H1 (cell line): ENCODE results near the gene GRK3. TPM values are rescaled to one million over a fixed set of nuclear protein-coding genes. Genes with fewer than 3 reads are reported as not detected.
A peak's percentile ranks its signal among the peaks of the same experiment; 100 is the strongest.
"Not testable (repeated sequence)": the region's sequence is repeated elsewhere in the genome, so short reads cannot be mapped to it uniquely, and the experiment has no call there.

Source experiments
- CTCF ChIA-PET: fragments of 300-600 bp; sonication (Branson Sonifier 250); formaldehyde crosslinking; loops from one replicate; lab custom pipeline; 2021; ENCODE audit not compliant: partially characterized antibody; lab: Charles Lee
- POLR2A ChIA-PET: fragments of 300-600 bp; sonication (Branson Sonifier 250); formaldehyde crosslinking; loops from one replicate; lab custom pipeline; 2021; ENCODE audit warnings: inconsistent platforms; ENCODE audit not compliant: partially characterized antibody; lab: Charles Lee
- DNase-seq, 2 experiments: peaks; one replicate each; pipeline versions ENCODE4 v3.0.0 to v3.0.0-alpha.2; 2010 to 2022; ENCODE audit warnings: low spot score in 2 of 2, low read depth in 1 of 2, mixed read lengths in 1 of 2
- FAIRE-seq: peaks from 2 replicates; lab custom pipeline; 2011; peaks lifted over from hg19 to GRCh38; lab: Jason Lieb, UNC
- H2AFZ ChIP-seq: 2 replicates; pipeline ENCODE4 v1.8.1; 2012; ENCODE audit warnings: low read length, inconsistent platforms
- H2AK5ac ChIP-seq: 2 replicates; pipeline ENCODE4 v1.6.1; 2013; ENCODE audit warnings: low read depth, low read length
- H2BK120ac ChIP-seq: replicated peaks from 2 replicates; pipeline ENCODE3; 2013; ENCODE audit warnings: low read depth, low read length, inconsistent platforms
- H2BK12ac ChIP-seq: 2 replicates; pipeline ENCODE4 v1.6.1; 2013; ENCODE audit warnings: low read depth, low read length
- H2BK15ac ChIP-seq: 2 replicates; pipeline ENCODE4 v1.6.1; 2013; ENCODE audit warnings: low read length
- H2BK20ac ChIP-seq: 2 replicates; pipeline ENCODE4 v1.6.1; 2013; ENCODE audit warnings: low read length
- H2BK5ac ChIP-seq: 2 replicates; pipeline ENCODE4 v1.6.1; 2013; ENCODE audit warnings: low read depth, low read length
- H3K14ac ChIP-seq: 2 replicates; pipeline ENCODE4 v1.6.1; 2013; ENCODE audit warnings: inconsistent platforms; ENCODE audit not compliant: insufficient read length
- H3K18ac ChIP-seq: 2 replicates; pipeline ENCODE4 v1.6.1; 2013; ENCODE audit warnings: low read length; ENCODE audit errors: extremely low read depth
- H3K23ac ChIP-seq: 2 replicates; pipeline ENCODE4 v1.6.1; 2013; ENCODE audit warnings: inconsistent platforms; ENCODE audit not compliant: insufficient read length
- H3K23me2 ChIP-seq: 2 replicates; pipeline ENCODE4 v1.6.1; 2013; ENCODE audit warnings: low read depth, low read length
- H3K27ac ChIP-seq: 2 replicates; pipeline ENCODE4 v1.6.1; 2011; ENCODE audit warnings: low read depth, low read length, inconsistent platforms
- H3K27me3 ChIP-seq, 4 experiments: replicated peaks in 1 of 4; 1 replicate in 1 of 4; 2 replicates in 3 of 4; pipeline versions ENCODE4 v1.6.1 to v1.8.1; 2011 to 2013; ENCODE audit warnings: low read length in 3 of 4, mild to moderate bottlenecking in 3 of 4, inconsistent platforms in 2 of 4, mixed read lengths in 2 of 4, moderate library complexity in 1 of 4; ENCODE audit not compliant: control insufficient read depth in 3 of 4, insufficient read depth in 3 of 4; ENCODE audit errors: extremely low read depth in 1 of 4
- H3K36me3 ChIP-seq, 4 experiments: 2 replicates each; pipeline versions ENCODE4 v1.6.1 to v1.8.1; 2011 to 2013; ENCODE audit warnings: mild to moderate bottlenecking in 4 of 4, low read length in 3 of 4, moderate library complexity in 2 of 4, control low read depth in 1 of 4, inconsistent platforms in 1 of 4; ENCODE audit not compliant: insufficient read depth in 4 of 4, control insufficient read depth in 2 of 4
- H3K4ac ChIP-seq: replicated peaks from 2 replicates; pipeline ENCODE3; 2013; ENCODE audit warnings: low read length, low read depth, mixed read lengths, inconsistent platforms; ENCODE audit not compliant: insufficient read length
- H3K4me1 ChIP-seq, 4 experiments: replicated peaks in 1 of 4; 1 replicate in 1 of 4; 2 replicates in 3 of 4; pipeline versions ENCODE4 v1.6.1 to v1.8.1; 2011 to 2013; ENCODE audit warnings: low read length in 3 of 4, inconsistent platforms in 2 of 4, mixed read lengths in 1 of 4; ENCODE audit not compliant: insufficient read depth in 4 of 4, control insufficient read depth in 3 of 4
- H3K4me2 ChIP-seq, 2 experiments: 2 replicates each; pipeline versions ENCODE4 v1.6.1 to v1.8.1; 2011 to 2013; ENCODE audit warnings: low read depth in 2 of 2, low read length in 2 of 2, control low read depth in 1 of 2, inconsistent platforms in 1 of 2, mild to moderate bottlenecking in 1 of 2; ENCODE audit not compliant: insufficient read depth in 1 of 2
- H3K4me3 ChIP-seq, 4 experiments: fragments of 200-600, 300-600 bp in 1 of 4; sonication (generic), shearing (Covaris generic), sonication (Bioruptor Twin) in 1 of 4; 2 replicates each; pipeline versions ENCODE4 v1.5.1 to v1.8.1; 2011 to 2016; ENCODE audit warnings: low read length in 4 of 4, low read depth in 3 of 4, control low read depth in 2 of 4, inconsistent platforms in 2 of 4, mild to moderate bottlenecking in 2 of 4, mixed read lengths in 1 of 4, moderate library complexity in 1 of 4; ENCODE audit not compliant: insufficient read depth in 2 of 4; ENCODE audit errors: extremely low read depth in 1 of 4
- H3K56ac ChIP-seq: replicated peaks from 2 replicates; pipeline ENCODE3; 2013; ENCODE audit warnings: low read depth, mild to moderate bottlenecking, mixed read lengths, low read length, inconsistent platforms; ENCODE audit not compliant: insufficient read length
- H3K79me1 ChIP-seq: 2 replicates; pipeline ENCODE4 v1.6.1; 2013; ENCODE audit warnings: low read depth, low read length, control low read depth
- H3K79me2 ChIP-seq, 2 experiments: 2 replicates each; pipeline versions ENCODE4 v1.6.1 to v1.8.1; 2012 to 2013; ENCODE audit warnings: low read length in 2 of 2, mild to moderate bottlenecking in 2 of 2, inconsistent platforms in 1 of 2; ENCODE audit not compliant: insufficient read depth in 2 of 2, control insufficient read depth in 1 of 2
- H3K9ac ChIP-seq, 4 experiments: replicated peaks in 1 of 4; 1 replicate in 1 of 4; 2 replicates in 3 of 4; pipeline versions ENCODE4 v1.6.1 to v1.8.1; 2011 to 2013; ENCODE audit warnings: low read depth in 3 of 4, low read length in 3 of 4, control low read depth in 2 of 4, mild to moderate bottlenecking in 2 of 4, moderate library complexity in 2 of 4, inconsistent platforms in 1 of 4; ENCODE audit errors: extremely low read depth in 1 of 4
- H3K9me3 ChIP-seq, 2 experiments: 2 replicates each; pipeline versions ENCODE4 v1.6.1 to v1.8.1; 2012 to 2013; ENCODE audit warnings: mild to moderate bottlenecking in 2 of 2, moderate library complexity in 2 of 2, control low read depth in 1 of 2, inconsistent platforms in 1 of 2, low read depth in 1 of 2, low read length in 1 of 2, mixed read lengths in 1 of 2; ENCODE audit not compliant: insufficient read depth in 2 of 2
- H4K20me1 ChIP-seq, 2 experiments: replicated peaks in 1 of 2; 2 replicates each; pipeline versions ENCODE3 to v1.8.1; 2011 to 2013; ENCODE audit warnings: inconsistent platforms in 2 of 2, low read length in 2 of 2, mild to moderate bottlenecking in 1 of 2; ENCODE audit not compliant: insufficient read depth in 2 of 2, control insufficient read depth in 1 of 2
- H4K5ac ChIP-seq: 2 replicates; pipeline ENCODE4 v1.6.1; 2013; ENCODE audit warnings: low read length, low read depth, mixed read lengths, inconsistent platforms; ENCODE audit not compliant: insufficient read length
- H4K8ac ChIP-seq: 2 replicates; pipeline ENCODE4 v1.8.0; 2013; ENCODE audit warnings: mild to moderate bottlenecking, moderate library complexity, low read length, inconsistent platforms; ENCODE audit not compliant: insufficient read depth; ENCODE audit errors: extremely low read depth
- H4K91ac ChIP-seq: replicated peaks from 2 replicates; pipeline ENCODE3; 2013; ENCODE audit warnings: low read length, mixed read lengths, inconsistent platforms; ENCODE audit not compliant: insufficient read length
- WGBS, 2 experiments: shearing (Covaris generic) in 1 of 2; methylation state at CpG; one replicate each; pipeline versions ENCODE4 v1.1.6 to v1.1.7; 2013 to 2015; ENCODE audit warnings: low lambda C conversion rate in 2 of 2, mixed read lengths in 2 of 2, inconsistent platforms in 1 of 2, low coverage in 1 of 2, missing lambda C conversion rate in 1 of 2; ENCODE audit not compliant: insufficient replicate concordance in 2 of 2, insufficient coverage in 1 of 2, insufficient read length in 1 of 2; ENCODE audit errors: extremely low coverage in 1 of 2, missing lambda C conversion rate in 1 of 2; 5-methylcytosine and 5-hydroxymethylcytosine counted together
- polyA plus RNA-seq, 7 experiments: library from polyadenylated mRNA; depleted of rRNA in 3 of 7; stranded (reverse) in 5 of 7; unstranded in 2 of 7; fragments of >200 nt in 5 of 7; fragments of 200-250 nt in 2 of 7; gene quantifications; 1 replicate in 5 of 7; 2 replicates in 1 of 7; 4 replicates in 1 of 7; pipeline versions ENCODE4 v1.2.1 to v1.2.3, GENCODE V29; 2011 to 2013; ENCODE audit warnings: missing spikeins in 2 of 7, mixed read lengths in 2 of 7
- total RNA-seq: library from RNA; stranded (reverse); fragmentation: NEBNext Ultra II Directional; extraction: Animal tissue kit (Norgen Biotek cat#: 25700); gene quantifications from 2 replicates; pipeline ENCODE4 v1.2.1, GENCODE V29; 2021

Gene GRK3
- total and polyA plus RNA-seq, 2 of the 8 experiments (the other 6 are each of a cell fraction or from before 2014, with no cell fraction given), result 7.5 to 35.3 TPM

DNA sequence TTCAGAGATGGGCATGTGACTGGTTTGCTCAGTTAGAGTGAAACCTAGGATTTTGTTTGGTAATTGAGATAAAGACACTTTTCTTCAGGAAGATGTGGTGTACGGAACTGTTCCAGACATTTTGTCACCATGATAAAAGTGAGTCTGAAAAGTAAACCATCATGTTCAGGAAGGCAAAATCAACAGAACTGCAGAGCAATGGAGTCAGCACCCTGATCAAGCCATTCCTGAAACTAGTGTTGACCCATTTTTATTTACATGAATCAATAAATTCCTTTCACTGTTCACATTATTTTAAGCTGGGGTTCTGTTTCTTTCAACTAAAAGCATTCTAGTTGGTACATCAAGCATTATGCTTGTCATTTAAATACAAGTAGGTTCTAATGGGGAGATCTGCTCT is 35.4 kb upstream of the GRK3 start:
- H3K23me2 ChIP-seq, H4K91ac ChIP-seq, H2BK5ac ChIP-seq, DNase-seq, H2BK15ac ChIP-seq, FAIRE-seq, H2BK120ac ChIP-seq, H3K79me2 ChIP-seq, H3K36me3 ChIP-seq, H3K14ac ChIP-seq, H4K20me1 ChIP-seq, H3K9me3 ChIP-seq, H3K9ac ChIP-seq, H3K27ac ChIP-seq, H3K4me2 ChIP-seq, H3K23ac ChIP-seq, H2BK20ac ChIP-seq, H3K18ac ChIP-seq, H3K4me1 ChIP-seq, H4K5ac ChIP-seq, H4K8ac ChIP-seq, H3K27me3 ChIP-seq, H2AK5ac ChIP-seq, H3K4me3 ChIP-seq, H3K4ac ChIP-seq, H3K56ac ChIP-seq, H2BK12ac ChIP-seq, H3K79me1 ChIP-seq, CTCF ChIA-PET, POLR2A ChIA-PET, H2AFZ ChIP-seq: not testable (repeated sequence)
- WGBS, 2 experiments, result 85% methylated on average over 1 of the region's 1 CpG; no CpG with 5 or more reads in 1 of the 2 experiments

DNA sequence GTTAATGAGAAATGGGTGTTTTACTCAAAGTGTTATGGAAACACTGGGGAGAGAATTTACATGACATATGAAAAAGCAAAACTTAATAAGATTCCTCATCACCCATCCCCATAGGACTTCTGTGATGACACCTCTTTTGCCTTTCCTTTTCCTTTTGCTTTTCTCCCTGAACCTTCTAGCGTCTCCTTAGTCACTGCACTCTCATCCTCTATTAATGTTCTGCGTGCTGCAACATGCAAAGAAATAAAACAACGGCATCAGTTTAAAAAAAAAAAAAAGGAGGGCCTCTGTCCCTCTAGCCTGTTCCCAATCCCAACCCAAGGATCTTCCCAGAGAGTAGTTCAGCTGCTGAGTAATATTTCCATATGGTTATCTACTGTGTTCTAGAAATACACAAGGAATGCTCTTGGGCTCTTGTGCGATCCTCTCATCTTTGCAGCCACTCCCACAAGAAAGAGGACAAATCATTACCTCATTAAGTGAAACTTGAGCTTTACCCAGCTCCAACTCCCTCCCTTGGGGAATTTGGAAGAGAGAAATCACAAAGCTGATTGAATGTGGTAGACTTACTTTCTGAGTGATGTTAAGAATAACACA is 34.8 kb upstream of the GRK3 start:
- H2AFZ ChIP-seq, CTCF ChIA-PET, H3K4me1 ChIP-seq, H3K23ac ChIP-seq, H3K4me3 ChIP-seq, H3K56ac ChIP-seq, H3K27ac ChIP-seq, H3K36me3 ChIP-seq, H3K9me3 ChIP-seq, H2AK5ac ChIP-seq, H2BK5ac ChIP-seq, H4K5ac ChIP-seq, H3K18ac ChIP-seq, H4K91ac ChIP-seq, H4K20me1 ChIP-seq, POLR2A ChIA-PET, H3K14ac ChIP-seq, H3K79me2 ChIP-seq, DNase-seq, H3K79me1 ChIP-seq, H3K4me2 ChIP-seq, H4K8ac ChIP-seq, H2BK15ac ChIP-seq, H3K23me2 ChIP-seq, H3K9ac ChIP-seq, H2BK12ac ChIP-seq, H3K27me3 ChIP-seq, H3K4ac ChIP-seq, H2BK20ac ChIP-seq, H2BK120ac ChIP-seq: not testable (repeated sequence)
- WGBS, 2 experiments, result 92% methylated on average over 4 of the region's 4 CpGs; no CpG with 5 or more reads in 1 of the 2 experiments
- FAIRE-seq, result peak; percentile 70
